NCI-H128 (cell line): ENCODE data around the gene PHF24.

Source experiments
- DNase-seq: peaks from one replicate; lab custom pipeline; 2025; ENCODE audit not compliant: unreplicated experiment; lab: John Stamatoyannopoulos, UW

Gene PHF24

DNA sequence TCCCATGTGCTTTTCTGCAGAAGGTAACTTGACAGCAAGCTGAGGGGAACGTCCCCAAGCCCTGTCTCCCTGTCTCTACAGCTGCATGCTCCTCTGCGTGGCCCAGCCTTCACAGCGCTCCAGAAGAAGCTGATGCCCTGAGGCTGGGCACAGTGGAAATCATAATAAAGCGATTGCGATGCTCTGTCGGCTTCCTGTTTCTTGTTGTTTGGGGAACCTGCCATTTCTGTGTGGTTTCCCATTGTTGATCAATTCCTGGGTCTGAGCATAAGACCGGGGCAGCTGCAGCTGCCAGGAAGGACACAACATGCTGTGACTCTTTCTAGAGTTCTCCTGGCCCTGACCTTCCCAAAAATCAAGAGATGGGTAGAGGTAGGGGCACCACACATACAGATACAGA, 24.3 kb downstream of the PHF24 start:
- no peak for DNase-seq

DNA sequence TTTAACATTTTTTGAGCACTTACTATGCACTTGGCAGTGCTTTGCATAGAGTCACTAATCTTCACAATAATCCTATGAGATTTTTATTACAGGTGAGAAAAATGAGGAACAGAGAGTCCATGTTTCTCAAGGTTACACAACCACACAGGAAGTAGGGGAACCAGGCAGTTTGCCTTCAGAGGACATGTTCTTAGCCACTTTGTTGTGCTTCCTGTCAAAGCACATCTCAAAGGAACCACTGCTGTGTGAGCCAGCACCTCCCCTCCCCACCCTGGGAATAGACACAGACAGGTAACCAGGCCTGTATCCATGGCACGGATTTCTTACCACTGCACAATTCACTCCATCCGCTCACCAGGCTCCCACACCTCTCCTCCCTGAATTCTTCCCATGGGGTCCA, 25.1 kb downstream of the PHF24 start:
- no peak for DNase-seq

DNA sequence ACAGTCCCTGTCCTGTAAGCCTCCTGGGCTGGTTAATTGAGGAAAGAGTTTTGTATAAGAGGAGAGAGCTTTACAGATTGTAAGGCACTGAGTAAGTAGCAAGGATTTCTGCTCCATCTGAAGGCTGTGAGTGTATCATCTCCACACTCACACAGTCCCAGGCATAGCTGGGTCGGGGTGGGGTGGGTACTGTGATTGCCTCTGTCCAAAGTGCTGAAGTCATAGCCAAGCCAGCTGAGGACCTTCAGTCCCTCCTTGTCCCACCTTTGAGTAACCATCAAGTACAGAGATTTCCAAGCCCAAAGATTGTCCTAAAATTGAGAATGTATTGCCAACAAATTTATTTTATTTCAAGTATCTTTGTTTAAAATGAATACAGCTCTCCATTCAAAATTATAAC, 26.0 kb downstream of the PHF24 start:
- DNase-seq = no peak

DNA sequence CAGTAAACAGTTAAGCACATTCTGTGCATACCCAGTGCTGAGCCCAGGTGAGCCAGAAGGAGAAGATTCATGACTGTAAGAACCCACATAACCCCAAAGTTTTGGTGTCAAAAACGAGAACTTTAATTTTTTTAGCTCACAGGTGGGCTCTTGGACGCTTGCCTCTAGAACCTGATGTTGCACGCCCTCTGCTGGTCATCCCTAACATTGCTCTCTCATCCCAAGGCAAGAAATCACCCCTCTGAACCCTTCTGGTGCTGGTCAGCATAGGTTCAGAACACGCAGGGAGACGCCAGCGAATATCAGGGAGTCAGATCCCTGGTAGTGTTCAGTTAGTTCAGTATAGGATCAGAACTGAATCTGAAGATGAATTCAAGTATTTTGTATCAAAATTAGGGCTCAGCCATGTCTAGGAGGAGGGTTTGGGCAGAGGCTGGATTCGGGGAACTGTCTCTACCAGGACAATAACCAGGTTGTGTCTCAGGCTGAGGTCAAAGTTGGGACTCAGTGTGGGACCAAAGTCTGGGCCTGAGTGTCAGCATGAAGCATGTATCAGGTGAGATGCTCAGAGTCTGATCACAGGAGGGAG, 27.3 kb downstream of the PHF24 start:
- peak; percentile 18 for DNase-seq

DNA sequence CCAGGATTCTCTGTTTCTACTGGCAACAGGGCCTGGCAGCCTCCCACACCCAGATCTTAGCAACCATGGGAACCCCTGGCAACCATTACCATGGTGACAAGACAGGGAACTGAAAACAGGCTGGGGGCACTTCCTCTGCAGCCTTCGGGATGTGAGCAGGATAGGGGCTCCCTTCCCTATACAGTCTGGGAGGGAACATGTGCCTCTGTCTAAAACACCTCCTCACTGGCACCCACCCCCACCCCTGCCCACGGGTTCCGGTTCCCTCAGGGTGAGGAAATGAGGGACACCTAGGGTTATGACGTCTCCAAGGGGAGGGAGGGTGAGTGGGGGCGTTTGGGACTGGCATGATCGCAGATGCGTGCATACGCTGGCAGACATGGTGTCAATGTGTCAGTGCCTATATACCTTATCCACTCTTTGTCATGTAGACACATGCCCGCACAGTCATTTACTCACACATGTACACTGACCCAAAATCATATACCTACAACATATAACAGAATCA, 28.5 kb downstream of the PHF24 start:
- peak; percentile 42 for DNase-seq

DNA sequence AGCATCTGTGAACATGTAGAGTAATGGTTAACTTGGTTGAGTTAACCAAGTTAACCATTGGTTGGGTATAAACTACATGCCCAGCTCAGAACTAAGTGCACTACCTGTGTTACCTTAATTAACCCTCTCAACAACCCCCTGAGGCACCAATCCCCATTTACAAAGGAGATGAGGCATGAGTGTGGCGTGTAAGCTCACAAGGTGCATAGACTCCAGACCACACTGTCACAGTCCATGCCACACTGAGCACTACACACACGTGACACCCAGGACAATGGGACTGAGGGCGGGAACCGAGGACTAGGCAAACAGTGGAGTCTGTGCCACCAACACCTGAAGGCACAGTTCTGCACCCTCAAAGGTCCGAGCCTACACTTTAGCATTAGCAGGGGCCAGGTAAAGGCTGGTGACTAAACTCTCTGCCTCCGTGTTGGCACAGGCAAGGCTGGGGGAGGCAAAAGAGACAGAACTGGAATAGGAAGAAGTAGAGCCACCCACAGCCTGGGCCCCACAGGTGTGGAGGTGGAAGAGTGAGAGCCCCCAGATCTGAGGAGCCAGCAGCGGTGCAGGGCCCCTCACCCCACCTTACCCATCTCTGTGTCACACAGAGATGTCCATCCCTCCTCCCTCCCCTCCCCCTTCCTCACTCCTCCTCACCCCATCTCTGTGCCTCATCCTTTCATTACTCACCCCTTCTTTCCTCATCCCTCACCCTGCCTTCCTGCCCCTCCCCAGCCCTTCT, 29.2 kb downstream of the PHF24 start:
- DNase-seq = no peak

DNA sequence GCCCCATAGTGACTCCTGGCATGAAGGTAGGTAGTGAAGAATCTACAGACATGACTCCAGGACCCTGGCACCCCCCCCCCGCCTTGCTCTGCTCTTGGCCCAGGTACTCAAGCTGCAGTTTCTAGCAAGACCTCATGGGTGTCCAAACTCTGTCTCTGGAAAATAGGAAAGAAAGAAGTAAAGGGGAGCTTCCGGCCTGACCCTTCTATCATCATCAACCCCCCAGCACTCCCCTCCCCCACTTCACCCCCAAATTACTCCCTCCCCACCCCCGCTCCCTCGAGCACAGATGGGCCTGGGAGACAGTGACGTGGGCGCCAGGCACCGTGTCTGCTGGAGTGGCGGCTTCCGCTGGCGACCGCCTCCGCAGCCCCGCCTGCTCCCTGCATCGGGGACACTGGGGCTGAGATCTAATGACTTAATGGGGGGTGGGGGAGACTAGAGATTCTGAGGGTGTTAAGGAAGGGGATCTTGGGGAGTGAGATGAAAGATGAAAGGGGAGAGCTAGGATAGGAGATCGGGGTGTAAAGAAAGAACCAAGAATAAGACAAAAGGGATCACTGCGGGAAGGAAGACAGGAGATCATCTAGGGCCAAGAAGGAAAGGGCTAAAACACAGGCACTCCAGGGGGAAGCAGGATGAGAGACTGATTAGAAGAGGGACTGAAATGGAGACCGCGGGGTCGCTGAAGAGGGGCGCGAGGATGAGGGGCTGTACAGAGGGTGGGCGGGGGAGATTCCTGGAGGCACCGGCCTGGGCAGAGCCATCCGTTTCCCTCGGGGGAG, 30.3 kb downstream of the PHF24 start:
- DNase-seq = no peak

DNA sequence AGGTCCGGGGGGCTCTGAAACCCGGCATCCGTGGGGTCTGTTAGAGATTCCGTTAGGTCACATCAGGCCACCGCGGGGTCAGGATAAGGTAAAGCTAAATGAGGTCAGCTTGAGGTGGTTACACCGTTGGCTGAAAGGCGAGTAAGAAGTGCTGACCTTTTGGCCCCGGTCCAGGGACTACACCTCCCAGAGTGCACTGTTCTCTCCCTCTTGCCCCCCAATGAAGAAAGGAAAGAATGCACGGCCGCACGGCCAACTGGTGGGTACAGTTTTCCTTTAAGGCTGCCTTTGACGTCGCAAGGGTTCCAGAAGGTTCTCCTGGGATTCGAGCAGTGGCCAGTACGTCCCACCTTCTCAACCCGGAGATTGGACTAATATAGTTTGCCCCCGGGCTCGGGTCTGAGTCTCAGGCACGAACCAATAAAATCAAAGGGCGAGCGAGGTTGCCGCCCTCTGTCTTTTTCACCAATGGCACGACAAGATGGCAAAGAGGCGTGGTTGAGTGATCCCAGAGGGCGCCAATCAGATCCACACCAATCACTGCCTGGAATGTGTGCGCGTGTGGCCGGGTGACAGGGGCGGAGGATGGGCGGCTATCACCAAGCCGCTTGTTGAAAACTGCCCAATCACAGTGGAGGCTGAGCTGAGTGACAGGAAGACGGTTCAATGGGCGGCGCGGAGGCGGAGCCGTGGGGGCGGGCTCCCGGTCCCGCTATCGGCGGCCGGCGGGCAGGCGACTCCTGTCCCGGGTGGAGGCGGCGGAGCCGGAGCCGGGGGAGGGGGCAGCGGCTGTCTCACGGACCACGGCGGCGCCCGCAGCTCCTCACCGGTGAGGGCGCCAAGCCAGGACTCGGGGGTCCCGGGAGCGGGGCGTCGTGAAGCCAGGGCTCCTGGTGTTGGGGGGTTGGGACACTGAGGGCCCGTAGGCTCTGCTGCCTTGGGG, 31.2 kb downstream of the PHF24 start, which contains the start of gene DNAJB5:
TSS of gene DNAJB5 (plus strand) at position 743 of the 943 bp plus-strand sequence. CDS start 886 bp downstream, outside the sequence.
- peak; percentile 96 for DNase-seq

DNA sequence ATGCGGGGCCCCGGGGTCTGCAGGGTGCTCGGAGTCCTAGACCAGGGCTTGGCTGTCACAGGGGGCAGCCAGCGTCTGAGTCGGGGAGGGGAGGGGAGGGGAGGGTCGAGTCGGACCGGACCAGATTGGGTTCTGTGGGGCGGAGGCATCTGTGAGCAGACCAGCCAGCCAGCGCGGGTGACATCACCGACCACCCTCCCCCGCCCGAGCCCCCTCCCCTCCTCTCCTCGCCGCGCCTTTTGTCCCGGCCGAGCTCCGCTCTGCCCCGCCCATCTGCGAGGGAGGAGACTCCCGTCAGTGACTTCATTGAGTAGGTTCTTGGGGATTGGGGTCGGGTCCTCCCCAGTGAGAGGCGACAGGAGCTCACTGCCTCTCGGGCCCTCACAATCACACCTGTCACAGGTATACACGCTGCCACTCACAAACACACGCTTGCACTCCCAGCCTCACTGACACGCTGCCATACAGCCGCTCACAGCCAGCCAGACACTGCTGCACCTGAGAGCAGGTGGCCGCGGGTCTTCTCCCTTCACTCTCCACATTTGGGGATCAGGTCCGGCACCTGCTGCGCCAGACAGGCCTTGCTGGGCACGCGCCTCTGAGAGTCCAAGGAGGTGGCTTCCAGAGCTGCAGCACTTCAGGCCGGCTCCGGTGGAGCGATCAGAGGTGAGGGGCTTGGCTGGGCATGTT, 32.0 kb downstream of the PHF24 start:
- peak; percentile 57 for DNase-seq

DNA sequence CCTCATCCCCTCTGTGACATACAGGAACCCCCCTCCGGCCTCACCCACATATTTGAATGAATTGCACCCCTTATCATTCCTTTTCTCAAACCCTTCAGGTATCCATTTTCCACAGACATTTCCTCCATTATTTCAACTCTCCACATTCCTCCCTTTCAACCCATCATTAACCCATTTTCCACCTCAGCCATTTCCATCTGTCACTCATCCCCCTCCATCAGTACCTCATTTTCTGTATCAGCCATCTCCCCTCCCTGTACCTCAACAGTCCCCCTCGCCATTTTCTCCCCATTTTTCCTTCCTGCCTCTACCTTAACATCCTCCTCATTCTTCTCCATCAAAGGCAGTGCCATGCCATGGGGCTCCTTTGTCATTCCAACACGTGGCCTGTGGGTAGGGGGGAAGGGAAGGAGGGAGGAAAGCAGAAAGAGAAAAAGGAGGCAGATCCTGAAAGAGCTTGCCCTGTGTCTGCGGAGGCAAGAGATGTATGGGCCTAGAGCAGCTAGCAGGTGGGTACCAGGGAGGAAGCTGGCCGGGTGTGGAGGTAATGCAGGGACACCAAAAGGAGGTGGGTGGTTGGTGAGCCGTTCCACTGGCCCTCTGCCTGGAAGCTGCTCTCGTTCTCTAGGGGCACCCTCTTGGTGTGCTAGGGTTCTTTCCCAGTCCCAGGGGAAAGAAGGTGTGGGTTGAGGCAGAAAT, 33.0 kb downstream of the PHF24 start:
- DNase-seq = no peak

DNA sequence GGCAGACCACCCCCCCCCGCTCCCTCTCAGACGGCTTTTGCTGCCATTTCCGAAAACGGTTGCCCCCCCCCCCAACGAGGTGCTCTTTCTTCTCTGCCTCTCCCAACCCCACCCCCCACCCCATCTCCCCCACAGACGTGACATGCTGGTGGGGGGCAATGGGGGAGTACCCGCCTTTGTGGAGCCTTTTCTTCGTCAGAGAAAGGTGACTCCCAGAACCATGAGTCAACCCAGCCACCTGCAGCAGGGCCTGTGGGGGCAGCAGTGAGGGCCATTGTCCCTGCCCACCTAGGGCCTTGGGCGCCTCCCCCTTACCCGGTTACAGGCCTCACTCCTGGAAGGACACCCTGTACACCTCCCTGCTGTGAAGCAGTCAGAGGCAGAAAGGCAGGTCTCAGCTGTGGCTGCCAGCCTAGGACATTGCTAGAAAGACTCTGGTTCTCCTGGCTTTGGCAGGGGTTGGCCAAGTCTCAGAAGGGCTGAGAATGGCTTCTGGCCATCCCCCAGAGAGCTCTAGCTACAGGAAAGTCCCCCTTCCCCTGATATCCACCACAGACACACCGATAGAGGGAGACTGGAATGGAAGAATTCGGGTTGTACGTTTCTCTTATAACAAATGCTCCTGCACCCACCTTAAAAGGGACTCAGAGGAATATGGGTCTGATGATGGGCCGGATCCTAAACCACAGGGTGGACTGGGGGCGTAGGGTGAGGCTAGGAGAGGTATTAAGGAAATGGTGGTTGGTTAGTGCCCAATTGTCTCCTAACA, 33.7 kb downstream of the PHF24 start:
- DNase-seq = no peak

DNA sequence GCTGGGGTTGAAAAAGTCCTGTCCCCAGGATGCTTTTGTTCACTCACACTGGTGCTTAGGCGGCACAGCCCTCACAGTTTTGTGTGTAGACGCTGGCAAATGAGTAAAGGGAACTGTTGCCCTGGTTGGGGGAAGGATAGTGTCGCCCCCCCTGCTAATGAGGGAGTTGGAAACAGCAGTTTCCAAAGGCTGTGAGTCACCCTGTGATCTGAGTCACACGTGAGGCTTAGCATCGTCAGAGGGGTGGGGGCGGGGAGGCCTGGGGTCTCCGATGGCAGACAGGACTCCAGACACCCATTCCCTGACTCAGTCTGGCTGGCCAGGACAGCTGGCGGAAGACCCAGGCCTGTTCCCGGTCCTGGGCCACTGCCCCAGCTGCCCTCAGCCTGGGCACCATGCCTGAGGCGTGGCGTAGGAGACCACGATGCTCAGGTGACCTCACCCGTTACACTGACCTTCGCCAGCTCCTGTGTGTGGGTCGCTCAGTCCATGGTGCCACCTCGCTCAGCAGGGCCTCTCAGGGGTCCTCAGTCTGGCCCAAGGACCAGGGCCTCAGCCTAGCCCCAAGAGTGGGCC, 34.4 kb downstream of the PHF24 start:
- no peak for DNase-seq

DNA sequence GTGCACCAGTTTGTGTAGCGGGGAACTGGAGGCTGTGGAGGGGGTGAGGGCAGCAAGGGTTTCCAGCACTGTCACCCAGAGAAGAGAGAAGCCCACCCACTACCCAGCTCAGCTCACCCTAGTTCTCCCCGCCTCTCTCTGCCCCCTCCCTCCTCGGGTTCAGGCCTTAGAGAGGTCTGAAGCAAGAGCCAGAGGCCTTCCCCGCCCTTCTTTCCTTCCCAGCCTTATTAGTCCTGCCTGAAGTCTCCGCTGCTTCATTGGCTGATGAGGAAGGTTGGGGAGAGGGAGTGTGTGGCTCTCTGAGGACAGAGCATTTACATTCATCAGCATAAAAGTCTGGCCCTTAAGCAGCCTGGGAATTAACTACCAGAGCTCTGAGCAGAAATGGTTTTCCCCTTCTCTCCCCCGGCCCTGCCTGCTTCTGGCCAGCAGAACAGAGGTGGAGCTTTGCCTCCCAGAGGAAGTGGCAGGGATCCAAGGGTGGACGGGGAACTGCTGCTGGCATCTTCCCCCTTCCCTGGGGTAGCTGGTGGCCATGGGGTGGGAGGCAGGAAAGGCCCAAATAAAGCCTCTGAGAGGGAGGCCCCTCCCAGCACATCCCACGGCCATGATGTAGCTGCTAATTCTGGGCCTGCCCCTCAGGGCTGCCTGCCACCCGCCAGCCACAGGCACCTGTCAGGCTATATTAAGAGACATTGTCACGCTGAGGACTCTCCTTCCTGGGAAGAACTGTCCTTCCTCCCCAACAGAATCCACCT, 35.6 kb downstream of the PHF24 start:
- DNase-seq = no peak

DNA sequence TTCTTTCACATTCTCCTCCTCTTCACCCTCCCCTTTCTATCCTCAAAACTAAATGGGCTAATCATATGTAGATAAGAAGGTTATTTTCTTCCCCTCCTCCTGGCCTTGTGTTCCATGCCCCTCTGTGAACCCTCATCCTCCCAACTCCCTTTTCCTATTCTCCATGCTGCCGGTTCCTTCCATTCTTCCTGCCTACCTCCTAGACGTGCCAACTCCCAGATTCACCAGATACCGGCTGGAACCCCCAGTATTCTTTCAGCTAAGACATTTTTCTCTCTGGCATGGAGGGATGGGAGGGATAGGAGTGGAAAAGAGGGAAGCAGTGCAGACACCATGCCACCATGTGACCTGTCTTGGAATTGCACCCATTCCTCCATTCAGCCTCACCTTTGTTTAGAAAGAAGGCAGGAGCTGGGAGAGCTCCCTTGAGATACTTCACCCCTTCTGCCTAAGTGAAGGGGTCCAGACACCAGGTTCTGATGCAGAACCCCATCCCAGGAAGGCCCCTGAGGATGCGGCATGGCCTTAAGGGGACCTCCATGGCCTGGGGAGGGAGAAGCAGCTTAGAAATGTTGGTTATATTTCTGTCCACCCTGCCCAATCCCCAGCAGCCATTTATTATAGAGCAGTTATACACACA, 36.3 kb downstream of the PHF24 start:
- DNase-seq = no peak

DNA sequence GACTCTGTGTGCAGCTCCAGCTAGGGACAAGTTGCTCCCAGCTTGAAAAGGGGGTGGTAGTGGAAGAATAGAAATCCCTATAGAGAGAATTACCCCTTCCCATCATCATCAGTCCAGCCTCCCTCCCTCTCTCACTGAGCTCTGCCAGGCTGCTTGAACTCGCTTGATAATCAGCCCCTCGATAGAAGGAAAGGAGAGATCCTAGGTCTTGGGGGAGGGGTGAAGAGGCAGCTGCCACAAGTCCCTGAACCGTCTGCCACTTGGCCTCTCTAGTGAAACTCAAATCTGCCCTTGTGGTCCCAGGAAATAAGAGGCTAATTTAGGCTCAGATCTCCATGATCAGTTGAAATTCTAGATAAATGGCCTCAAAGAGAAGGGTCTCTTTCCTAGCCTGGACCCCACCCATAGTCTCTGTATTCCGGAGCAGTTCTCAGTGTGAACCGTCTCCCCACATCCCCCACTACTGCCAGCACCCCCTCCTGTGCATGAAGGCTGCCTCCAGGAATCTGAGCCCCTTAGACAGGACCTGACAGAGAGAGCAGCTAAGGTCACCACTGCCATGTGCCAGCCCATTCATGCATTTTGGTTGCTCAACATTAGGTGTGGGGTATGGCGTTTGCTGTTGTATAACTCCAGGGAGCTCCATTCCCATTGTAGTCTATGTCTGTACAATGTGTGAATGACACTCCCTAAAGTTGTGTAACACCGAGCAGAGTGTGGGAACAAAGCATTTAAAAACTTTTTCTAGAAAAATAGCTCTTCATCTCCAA, 37.0 kb downstream of the PHF24 start:
- DNase-seq = no peak

DNA sequence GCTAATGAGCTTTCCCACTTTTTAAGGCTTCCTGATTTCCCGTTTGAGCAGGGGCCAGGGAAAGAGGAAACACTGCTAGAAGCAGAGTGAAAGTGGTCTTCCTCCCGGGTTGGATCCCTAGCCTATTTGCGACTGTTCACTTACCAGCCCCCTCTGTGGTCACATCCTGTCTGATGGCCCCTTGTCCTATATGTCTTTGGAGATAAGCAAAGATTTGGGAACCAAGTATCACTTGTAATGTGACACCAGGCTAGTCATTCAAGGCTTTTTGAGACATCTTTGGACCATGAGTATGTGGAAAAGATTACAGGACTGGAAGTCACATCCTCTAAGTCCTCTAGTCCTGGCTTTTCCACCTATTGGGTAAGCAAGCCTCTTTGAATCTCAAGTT, 37.6 kb downstream of the PHF24 start:
- DNase-seq = no peak
